Measurements from ENCODE around the gene SCARB1. TPM values are rescaled to one million over a fixed set of nuclear protein-coding genes. Genes with fewer than 3 reads are reported as not detected.

Gene SCARB1
- total RNA-seq, 2 experiments from 2014 or later = 18.2 to 18.3 TPM

- peak; percentile 60 for DNase-seq
- peaks cover 6% of the 10 kb centered on the region for H3K9me3 Mint-ChIP-seq
- H3K4me3 Mint-ChIP-seq = no peak overlapping the region
- H3K4me1 Mint-ChIP-seq (ENCODE audit: low read depth) = peaks cover 40% of the 10 kb centered on the region
- intact Hi-C loops (cut with micrococcal nuclease) = loop anchor here (1.0 to 10.0 kb wide), 16 partner anchors 12 to 1059 kb away; partner anchors contain the start of gene NCOR2
- H3K27ac Mint-ChIP-seq = peak overlapping the region; percentile 93
- H3K27me3 Mint-ChIP-seq (ENCODE audit: low read depth) = peaks cover 15% of the 10 kb centered on the region
- H3K36me3 Mint-ChIP-seq (ENCODE audit: low read depth) = peaks cover 4% of the 10 kb centered on the region
- CTCF ChIA-PET = interaction anchor here (0.6 to 1.2 kb wide), 8 partner anchors 10 to 317 kb away, joined by 3 to 4 read pairs (median 4); no protein-coding TSS in a partner anchor
Measured at GRCh38 chr12:124774054-124774461, 89.6 kb downstream of the SCARB1 start.

GRCh38 chr12:124772289-124773170 lies 91.1 kb downstream of the SCARB1 start:
- CTCF ChIA-PET = interaction anchor here (0.7 to 3.0 kb wide), 10 partner anchors 10 to 736 kb away, joined by 3 to 14 read pairs (median 4); no protein-coding TSS in a partner anchor
- Mint-ChIP-seq H3K9me3 (peaks cover 6% of the 10 kb centered on the region), H3K36me3 (ENCODE audit: low read depth) (peaks cover 4% of the 10 kb centered on the region), H3K27me3 (ENCODE audit: low read depth) (peaks cover 15% of the 10 kb centered on the region), H3K4me3 (no peak overlapping the region), H3K27ac (no peak overlapping the region), H3K4me1 (ENCODE audit: low read depth) (peaks cover 38% of the 10 kb centered on the region)
- no peak for DNase-seq
- intact Hi-C loops (cut with micrococcal nuclease) = loop anchor here (1.0 to 10.0 kb wide), 2 partner anchors 736 to 868 kb away; no protein-coding TSS in a partner anchor

- Mint-ChIP-seq H3K27ac (no peak overlapping the region), H3K27me3 (ENCODE audit: low read depth) (peaks cover 15% of the 10 kb centered on the region), H3K4me3 (no peak overlapping the region), H3K36me3 (ENCODE audit: low read depth) (peaks cover 4% of the 10 kb centered on the region), H3K4me1 (ENCODE audit: low read depth) (peaks cover 44% of the 10 kb centered on the region), H3K9me3 (peaks cover 6% of the 10 kb centered on the region)
- intact Hi-C loops (cut with micrococcal nuclease) = loop anchor here (1.0 to 10.0 kb wide), 2 partner anchors 735 to 867 kb away; no protein-coding TSS in a partner anchor
- CTCF ChIA-PET = interaction anchor here (0.6 to 3.0 kb wide), 16 partner anchors 9 to 1022 kb away, joined by 3 to 14 read pairs (median 4); no protein-coding TSS in a partner anchor
- peak; percentile 89 for DNase-seq
Measured at GRCh38 chr12:124771462-124772288, 92.0 kb downstream of the SCARB1 start.

- DNase-seq = no peak
- H3K27me3 Mint-ChIP-seq (ENCODE audit: low read depth) = peaks cover 15% of the 10 kb centered on the region
- peaks cover 4% of the 10 kb centered on the region for H3K9me3 Mint-ChIP-seq
- CTCF ChIA-PET = interaction anchor here (0.8 to 3.0 kb wide), 9 partner anchors 9 to 756 kb away, joined by 3 to 14 read pairs (median 4); no protein-coding TSS in a partner anchor
- H3K36me3 Mint-ChIP-seq (ENCODE audit: low read depth) = peaks cover 4% of the 10 kb centered on the region
- intact Hi-C loops (cut with micrococcal nuclease) = loop anchor here (1.0 to 10.0 kb wide), 2 partner anchors 202 to 866 kb away; no protein-coding TSS in a partner anchor
- no peak overlapping the region for H3K4me3 Mint-ChIP-seq
- H3K27ac Mint-ChIP-seq = no peak overlapping the region
- peaks cover 42% of the 10 kb centered on the region for H3K4me1 Mint-ChIP-seq (ENCODE audit: low read depth)
Measured at GRCh38 chr12:124770728-124771127, 92.9 kb downstream of the SCARB1 start.

GRCh38 chr12:124769881-124770512 lies 93.7 kb downstream of the SCARB1 start:
- peaks cover 2% of the 10 kb centered on the region for H3K9me3 Mint-ChIP-seq
- H3K27me3 Mint-ChIP-seq (ENCODE audit: low read depth) = peaks cover 15% of the 10 kb centered on the region
- no peak overlapping the region for H3K27ac Mint-ChIP-seq
- intact Hi-C loops (cut with micrococcal nuclease) = loop anchor here (1.0 to 10.0 kb wide), 2 partner anchors 202 to 865 kb away; no protein-coding TSS in a partner anchor
- CTCF ChIA-PET = interaction anchor here (0.6 to 3.0 kb wide), 4 partner anchors 126 to 733 kb away, joined by 3 to 11 read pairs (median 4); no protein-coding TSS in a partner anchor
- DNase-seq = no peak
- H3K36me3 Mint-ChIP-seq (ENCODE audit: low read depth) = peaks cover under 1% of the 10 kb centered on the region
- no peak overlapping the region for H3K4me3 Mint-ChIP-seq
- peaks cover 34% of the 10 kb centered on the region for H3K4me1 Mint-ChIP-seq (ENCODE audit: low read depth)

GRCh38 chr12:124769163-124769530 lies 94.5 kb downstream of the SCARB1 start:
- peaks cover 2% of the 10 kb centered on the region for H3K36me3 Mint-ChIP-seq (ENCODE audit: low read depth)
- CTCF ChIA-PET = no interaction called here
- DNase-seq = no peak
- no peak overlapping the region for H3K27ac Mint-ChIP-seq
- intact Hi-C loops (cut with micrococcal nuclease) = no loop called here
- H3K4me3 Mint-ChIP-seq = no peak overlapping the region
- peaks cover 15% of the 10 kb centered on the region for H3K27me3 Mint-ChIP-seq (ENCODE audit: low read depth)
- peaks cover 26% of the 10 kb centered on the region for H3K4me1 Mint-ChIP-seq (ENCODE audit: low read depth)
- peaks cover 10% of the 10 kb centered on the region for H3K9me3 Mint-ChIP-seq

- Mint-ChIP-seq H3K27ac (no peak overlapping the region), H3K36me3 (ENCODE audit: low read depth) (peaks cover 3% of the 10 kb centered on the region), H3K4me1 (ENCODE audit: low read depth) (peaks cover 20% of the 10 kb centered on the region), H3K4me3 (no peak overlapping the region), H3K9me3 (peaks cover 15% of the 10 kb centered on the region), H3K27me3 (ENCODE audit: low read depth) (peaks cover 15% of the 10 kb centered on the region)
- CTCF ChIA-PET = interaction anchor here (1.0 to 4.5 kb wide), 4 partner anchors 27 to 733 kb away, joined by 3 to 32 read pairs (median 8); no protein-coding TSS in a partner anchor
- intact Hi-C loops (cut with micrococcal nuclease) = no loop called here
- DNase-seq = no peak
Measured at GRCh38 chr12:124768452-124769162, 95.1 kb downstream of the SCARB1 start.

GRCh38 chr12:124767066-124767821 lies 96.4 kb downstream of the SCARB1 start:
- Mint-ChIP-seq H3K9me3 (peaks cover 21% of the 10 kb centered on the region), H3K27me3 (ENCODE audit: low read depth) (peaks cover 9% of the 10 kb centered on the region), H3K27ac (no peak overlapping the region), H3K4me1 (ENCODE audit: low read depth) (peaks cover 21% of the 10 kb centered on the region), H3K4me3 (no peak overlapping the region), H3K36me3 (ENCODE audit: low read depth) (peaks cover 3% of the 10 kb centered on the region)
- CTCF ChIA-PET = interaction anchor here (0.7 to 4.5 kb wide), 11 partner anchors 11 to 869 kb away, joined by 3 to 32 read pairs (median 6); no protein-coding TSS in a partner anchor
- intact Hi-C loops (cut with micrococcal nuclease) = loop anchor here (1.0 to 2.0 kb wide), 5 partner anchors 26 to 731 kb away; no protein-coding TSS in a partner anchor
- peak; percentile 88 for DNase-seq

GRCh38 chr12:124766727-124767065 lies 97.0 kb downstream of the SCARB1 start:
- Mint-ChIP-seq H3K4me1 (ENCODE audit: low read depth) (peaks cover 23% of the 10 kb centered on the region), H3K36me3 (ENCODE audit: low read depth) (peaks cover 3% of the 10 kb centered on the region), H3K27me3 (ENCODE audit: low read depth) (peaks cover 3% of the 10 kb centered on the region), H3K9me3 (peaks cover 22% of the 10 kb centered on the region), H3K27ac (no peak overlapping the region), H3K4me3 (no peak overlapping the region)
- DNase-seq = no peak
- CTCF ChIA-PET = interaction anchor here (1.0 to 4.5 kb wide), 11 partner anchors 11 to 734 kb away, joined by 3 to 32 read pairs (median 5); no protein-coding TSS in a partner anchor
- intact Hi-C loops (cut with micrococcal nuclease) = loop anchor here (1.0 to 2.0 kb wide), 5 partner anchors 25 to 730 kb away; no protein-coding TSS in a partner anchor

Measured in activated naive CD4-positive, alpha-beta T cell treated with anti-CD3 and anti-CD28 coated beads for 36 hours (primary cell).